ENCODE results near the gene C3orf33. TPM values are rescaled to one million over a fixed set of nuclear protein-coding genes. Genes with fewer than 3 reads are reported as not detected.

Gene C3orf33
- total RNA-seq, 1 donor from 2014 or later, result 1.4 TPM

DNA sequence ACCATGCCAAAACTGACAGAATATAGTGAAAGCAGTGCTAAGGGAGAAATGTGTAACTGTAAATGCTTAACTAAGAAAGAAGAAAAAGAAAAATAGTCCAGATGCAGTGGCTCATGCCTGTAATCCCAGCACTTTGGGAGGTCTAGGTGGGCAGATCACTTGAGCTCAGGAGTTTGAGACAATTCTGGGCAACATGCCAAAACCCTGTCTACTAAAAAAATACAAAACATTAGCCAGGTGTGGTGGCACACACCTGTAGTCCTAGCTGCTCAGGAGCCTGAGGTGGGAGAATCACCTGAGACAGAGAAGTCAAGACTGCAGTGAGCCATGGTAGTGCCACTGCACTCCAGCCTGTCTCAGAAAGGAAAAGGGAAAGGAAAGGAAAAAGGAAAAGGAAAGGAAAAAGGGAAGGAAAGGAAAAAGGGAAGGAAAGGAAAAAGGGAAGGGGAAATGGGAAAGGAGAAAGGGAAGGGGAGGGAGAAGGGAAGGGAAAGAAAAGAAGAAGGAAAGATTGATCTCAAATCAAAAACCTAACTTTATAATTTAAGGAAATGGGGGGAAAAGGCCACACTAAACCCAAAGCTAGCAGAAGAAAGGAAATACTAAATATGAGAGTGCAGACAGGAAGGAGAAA lies 20.3 kb downstream of the C3orf33 start:
- peak in 1 of 2 donors; percentile 5 for DNase-seq (ENCODE audit: low read depth in 2 of 2)

DNA sequence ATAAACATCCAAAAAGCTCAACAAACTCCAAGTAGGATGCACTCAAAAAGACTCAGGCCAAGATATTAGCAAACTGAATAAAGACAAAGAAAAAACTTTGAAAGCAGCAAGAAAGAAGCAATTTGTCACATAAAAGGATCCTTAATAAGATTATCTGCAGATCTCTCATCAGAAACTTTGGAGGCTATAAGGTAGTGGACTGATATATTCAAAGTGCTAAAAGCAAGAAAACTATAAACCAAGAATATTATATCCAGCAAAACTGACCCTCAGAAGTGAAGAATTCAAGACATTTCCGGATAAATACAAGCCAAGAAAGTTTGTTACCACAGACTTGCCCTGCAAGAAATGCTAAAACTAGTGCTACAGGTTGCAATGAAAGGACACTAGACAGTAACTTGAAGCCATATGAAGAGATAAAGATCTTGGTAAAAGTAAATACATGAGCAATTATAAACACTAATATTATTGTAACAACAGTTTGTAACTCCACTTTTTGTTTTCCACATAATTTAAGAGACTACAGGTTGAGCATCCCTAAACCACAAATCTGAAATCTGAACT lies 23.6 kb downstream of the C3orf33 start:
- DNase-seq (ENCODE audit: low read depth in 2 of 2), result no peak

DNA sequence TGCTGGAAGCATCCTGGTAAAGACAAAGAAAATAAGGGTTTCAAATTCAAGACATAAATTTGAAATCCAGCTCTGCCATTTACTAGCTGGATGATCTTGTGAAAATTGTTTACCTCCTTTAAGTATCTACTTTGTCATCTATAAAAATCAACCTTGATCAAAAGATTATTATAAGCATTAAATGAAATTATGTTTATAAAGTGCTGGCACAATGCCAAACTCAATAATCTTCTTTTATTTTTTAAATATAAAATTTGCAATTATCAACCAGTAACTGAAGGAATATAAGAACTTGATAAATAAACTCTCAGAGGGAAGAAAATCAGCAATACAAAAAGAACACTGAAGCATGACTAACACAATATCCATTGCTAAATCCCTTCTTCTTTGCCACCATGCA lies 25.8 kb downstream of the C3orf33 start:
- no peak for DNase-seq (ENCODE audit: low read depth in 2 of 2)

DNA sequence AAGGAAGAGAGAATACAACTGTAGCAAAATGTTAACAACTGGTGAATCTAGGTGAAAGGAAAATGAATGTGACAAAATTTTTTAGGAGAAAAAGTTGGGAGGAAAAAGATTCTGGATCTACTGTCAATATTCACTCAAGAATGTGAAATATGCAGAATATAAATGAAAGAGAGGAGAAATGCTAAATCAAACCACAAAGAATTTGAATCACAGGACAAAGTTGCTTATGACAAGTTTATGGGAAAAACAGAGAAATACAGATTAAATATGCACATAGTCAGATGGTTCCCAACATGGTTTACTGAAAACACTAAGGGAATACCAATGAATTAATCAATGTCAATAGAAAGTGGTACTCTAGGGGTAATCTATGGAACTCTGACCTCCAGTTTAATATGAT lies 27.6 kb downstream of the C3orf33 start:
- no peak for DNase-seq (ENCODE audit: low read depth in 2 of 2)

DNA sequence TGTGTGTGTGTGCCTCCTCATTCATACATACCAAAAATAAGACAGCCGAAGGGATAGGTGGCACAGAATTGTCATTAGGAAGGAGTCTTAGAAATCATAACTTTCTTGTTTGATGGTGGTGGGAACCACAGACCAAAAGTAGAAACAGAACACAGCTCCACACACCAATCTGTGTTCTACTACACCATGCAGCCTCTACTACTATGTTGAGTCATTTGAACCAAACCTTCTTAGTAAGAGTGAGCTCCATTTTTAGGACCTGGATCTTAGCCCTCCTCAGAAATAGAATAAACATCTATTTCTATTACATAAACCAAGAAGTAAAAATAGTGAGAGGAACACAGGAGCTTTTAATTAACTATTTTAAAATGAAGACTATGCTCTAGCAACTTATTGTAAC lies 33.3 kb downstream of the C3orf33 start:
- no peak for DNase-seq (ENCODE audit: low read depth in 2 of 2)

DNA sequence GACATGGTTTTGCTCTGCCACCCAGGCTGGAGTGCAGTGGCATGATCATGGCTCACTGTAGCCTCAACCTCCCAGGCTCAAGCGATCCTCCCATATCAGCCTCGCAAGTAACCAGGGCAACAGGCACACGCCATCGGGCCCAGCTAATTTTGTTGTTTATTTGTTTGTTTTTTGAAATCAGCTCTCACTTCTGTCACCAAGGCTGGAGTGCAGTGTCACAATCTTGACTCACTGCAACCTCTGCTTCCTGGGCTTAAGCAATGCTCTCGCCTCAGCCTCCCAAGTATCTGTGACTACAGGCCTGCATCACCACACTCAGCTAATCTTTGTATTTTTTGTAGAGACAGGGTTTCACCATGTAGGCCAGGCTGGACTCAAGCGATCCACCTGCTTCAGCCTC lies 35.0 kb downstream of the C3orf33 start:
- DNase-seq (ENCODE audit: low read depth in 2 of 2), result no peak

DNA sequence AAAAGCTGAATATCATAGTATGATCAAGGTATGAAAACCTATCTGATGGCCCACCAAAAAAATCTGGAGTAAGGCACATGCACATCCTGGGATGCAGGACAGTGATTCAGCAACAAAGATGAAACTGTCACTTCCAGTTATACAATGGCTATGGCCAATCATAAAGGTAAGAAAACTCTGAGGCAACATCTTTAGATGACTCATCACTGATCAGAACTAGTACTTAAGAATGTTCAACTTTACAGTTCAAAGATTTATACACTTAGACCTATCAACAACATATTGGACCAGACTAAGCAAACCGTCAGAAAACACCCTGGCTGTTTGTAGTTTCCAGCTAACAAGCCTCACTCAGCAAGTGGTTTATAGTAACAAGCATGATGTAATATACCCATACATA lies 39.9 kb downstream of the C3orf33 start:
- no peak for DNase-seq (ENCODE audit: low read depth in 2 of 2)

DNA sequence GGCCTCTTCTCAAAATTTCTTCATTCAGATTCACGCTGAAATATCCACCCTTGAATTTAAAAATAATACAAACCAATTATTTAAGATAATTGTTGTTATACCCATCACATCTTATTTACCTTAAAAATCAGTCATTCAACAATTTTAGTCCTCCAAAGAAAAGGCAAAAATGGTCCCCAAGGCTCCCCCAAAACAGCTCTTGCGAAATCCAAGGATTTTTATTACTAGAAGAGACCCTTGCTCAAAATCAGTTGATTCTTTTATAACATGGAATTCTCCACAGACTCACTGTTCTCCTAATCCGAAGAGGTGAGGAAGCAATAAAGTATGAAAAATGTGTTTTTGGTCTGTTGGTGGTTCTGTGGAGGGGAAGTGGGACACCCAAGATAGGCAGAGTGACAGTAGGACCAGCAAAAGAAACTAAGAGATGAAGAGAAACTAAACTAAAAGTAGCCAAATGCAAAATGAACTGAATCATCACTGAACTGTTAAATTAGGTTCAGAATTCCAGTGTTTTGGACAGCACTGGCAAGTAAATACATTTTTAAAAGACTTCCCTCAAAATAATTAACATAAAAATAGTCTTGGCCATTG lies 42.1 kb downstream of the C3orf33 start:
- no peak for DNase-seq (ENCODE audit: low read depth in 2 of 2)

DNA sequence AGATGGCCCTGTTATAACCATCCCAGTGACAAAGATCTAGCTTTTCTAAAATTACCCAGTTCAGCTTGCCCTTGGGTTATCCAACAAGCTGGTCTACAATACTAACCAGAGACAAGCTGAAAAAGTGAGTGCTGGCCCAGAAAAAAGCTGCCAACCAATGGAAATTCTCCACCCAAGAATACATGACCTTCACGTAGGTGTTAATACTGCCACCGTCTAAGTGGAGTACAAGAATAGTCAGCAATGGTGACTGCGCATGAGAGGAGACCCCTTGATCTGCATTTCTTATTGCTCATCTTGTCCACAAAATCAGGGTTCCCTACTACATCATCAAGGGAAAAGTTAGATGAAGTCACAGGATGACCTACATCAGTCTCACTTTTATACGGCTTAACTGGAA lies 45.4 kb downstream of the C3orf33 start:
- DNase-seq (ENCODE audit: low read depth in 2 of 2), result no peak

DNA sequence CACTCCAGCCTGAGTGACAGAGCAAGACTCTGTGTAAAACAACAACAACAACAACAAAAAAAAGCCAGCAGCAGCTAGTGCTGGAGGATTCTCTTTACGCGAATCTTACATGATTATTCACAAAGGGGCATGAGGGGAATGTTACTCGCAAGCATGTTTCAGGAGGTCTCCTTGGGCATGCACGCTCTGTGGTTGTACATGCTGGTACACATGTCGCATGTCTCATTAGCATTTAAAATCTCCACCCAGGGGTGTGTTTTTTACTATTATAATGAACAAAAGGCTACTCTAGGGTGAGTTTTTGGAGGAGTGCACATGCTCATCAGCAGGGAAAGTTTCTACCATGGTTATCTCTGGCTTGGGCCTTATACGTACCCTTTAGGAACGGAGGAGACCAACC lies 48.5 kb downstream of the C3orf33 start:
- DNase-seq (ENCODE audit: low read depth in 2 of 2), result no peak

DNA sequence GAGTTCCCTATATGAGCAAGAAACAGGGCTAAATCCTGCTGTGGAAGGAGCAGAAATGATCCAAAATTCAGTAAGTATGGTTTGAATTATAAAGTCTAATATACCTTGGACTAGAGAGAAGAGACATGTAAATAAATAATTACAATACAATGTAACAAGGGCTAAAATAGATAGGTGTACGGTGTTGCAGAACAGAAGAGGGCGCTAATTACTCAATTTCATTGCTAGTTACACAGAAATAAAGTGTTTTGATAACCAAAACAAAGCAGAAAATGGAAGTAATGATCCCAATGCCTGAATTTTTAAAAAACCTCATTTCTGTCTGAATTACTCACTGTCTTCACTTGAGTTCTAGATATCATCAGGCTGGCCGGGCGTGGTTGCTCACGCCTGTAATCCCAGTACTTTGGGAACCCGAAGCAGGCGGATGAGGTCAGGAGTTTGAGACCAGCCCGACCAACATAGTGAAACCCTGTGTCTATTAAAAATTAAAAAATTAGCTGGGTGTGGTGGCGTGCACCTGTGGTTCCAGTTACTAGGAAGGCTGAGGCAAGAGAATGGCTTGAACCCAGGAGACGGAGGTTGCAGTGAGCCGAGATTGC lies 52.9 kb downstream of the C3orf33 start:
- DNase-seq (ENCODE audit: low read depth in 2 of 2), result peak; percentile 56 to 68

DNA sequence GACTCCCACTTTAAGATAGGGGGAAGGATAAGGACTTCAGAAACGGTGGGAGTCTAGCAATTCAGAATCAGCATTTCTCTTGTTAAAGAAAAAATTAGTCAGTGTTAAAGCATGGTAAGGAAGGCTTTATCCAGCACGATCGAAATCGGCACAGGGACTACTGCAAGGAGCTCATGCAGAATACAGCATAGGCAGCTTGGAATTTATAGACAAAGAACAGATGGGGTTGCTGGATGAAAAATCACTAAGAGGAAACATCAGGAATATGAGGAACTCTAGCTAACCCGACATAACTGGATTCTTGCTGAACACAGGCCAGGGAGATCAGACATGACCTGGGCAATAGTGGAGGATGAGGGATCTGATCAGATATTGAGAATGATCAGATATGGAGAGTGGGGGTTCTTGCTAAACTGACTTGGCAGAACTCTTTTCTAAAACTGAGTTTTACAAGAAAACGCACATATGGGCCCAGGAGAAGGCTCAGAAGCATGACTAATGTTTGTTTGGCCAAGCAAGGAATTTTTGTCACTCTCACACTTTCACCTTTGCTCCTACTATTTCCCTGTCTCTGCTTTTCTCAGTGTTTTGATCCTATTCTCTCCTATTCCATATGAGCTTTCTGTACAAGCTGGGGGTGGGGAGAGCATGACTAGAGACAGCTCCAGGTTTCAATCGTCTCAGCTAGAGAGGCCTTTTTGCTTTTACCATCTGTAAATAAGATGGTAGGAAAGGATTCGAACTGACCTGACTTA lies 57.3 kb downstream of the C3orf33 start:
- DNase-seq (ENCODE audit: low read depth in 2 of 2), result no peak

DNA sequence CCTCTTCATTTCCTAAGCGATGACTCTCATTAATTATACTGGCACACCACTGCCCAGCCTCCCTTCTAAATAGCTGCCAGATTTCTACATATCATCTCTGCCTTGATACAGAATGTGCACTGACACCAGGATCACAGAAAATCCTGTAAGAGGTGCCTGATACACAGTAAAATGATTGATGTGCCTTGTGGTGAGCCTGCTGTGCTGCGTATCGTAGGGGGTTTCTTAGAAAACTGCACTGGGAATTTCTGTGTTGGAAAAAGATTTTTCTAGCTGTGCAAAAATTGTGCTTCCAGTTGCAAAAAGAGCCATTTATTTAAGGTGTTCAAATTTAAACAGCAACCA lies 58.2 kb downstream of the C3orf33 start:
- DNase-seq (ENCODE audit: low read depth in 2 of 2), result no peak

DNA sequence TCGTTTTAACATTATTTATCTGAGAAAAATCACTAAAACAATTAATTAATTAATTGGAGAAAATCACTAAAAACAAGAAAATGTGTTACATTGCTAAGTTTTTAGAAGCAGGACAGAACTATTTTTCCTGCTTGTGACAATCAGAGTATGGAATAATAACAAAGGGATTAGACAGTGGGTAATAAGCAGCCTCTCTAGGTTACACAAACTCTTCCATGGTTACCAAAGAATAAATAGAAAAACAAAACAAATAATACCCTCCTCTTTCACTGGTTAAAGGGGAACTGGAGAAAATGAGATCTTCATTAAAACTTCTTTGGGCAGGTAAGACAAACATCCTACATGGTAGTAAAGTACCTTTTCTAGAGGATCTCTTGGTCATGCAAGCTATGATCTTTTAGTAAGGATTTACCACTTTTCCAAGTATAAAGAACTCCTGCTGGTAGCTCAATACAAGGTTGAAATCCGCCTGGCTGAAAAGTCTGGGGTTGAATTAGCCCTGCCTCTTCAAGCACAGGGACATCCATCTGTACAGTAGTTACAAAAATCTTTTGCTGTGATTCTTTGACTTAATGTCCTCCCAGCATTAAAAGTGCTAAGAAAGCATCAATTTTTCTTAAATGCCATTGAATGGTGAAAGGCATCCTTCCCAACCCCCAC lies 58.7 kb downstream of the C3orf33 start:
- DNase-seq (ENCODE audit: low read depth in 2 of 2), result no peak

DNA sequence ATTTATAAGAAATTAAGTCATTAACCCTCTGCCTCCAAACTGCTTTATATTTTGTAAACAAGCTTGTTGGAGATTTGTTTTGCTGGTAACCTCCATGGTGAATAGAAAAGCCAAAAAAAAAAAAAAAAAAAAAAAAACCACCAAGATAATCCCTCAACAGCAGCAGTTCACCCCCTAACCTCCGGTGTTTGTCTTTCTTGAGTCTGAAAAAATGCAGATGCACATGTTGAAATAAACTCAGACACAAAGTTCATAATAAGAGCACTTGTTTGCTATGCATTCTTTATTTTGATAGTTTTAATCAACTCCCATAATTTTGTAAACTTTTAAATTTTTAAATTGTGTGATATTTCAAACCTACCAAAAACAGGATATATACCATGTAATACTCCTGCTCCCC lies 59.4 kb downstream of the C3orf33 start:
- DNase-seq (ENCODE audit: low read depth in 2 of 2), result no peak

DNA sequence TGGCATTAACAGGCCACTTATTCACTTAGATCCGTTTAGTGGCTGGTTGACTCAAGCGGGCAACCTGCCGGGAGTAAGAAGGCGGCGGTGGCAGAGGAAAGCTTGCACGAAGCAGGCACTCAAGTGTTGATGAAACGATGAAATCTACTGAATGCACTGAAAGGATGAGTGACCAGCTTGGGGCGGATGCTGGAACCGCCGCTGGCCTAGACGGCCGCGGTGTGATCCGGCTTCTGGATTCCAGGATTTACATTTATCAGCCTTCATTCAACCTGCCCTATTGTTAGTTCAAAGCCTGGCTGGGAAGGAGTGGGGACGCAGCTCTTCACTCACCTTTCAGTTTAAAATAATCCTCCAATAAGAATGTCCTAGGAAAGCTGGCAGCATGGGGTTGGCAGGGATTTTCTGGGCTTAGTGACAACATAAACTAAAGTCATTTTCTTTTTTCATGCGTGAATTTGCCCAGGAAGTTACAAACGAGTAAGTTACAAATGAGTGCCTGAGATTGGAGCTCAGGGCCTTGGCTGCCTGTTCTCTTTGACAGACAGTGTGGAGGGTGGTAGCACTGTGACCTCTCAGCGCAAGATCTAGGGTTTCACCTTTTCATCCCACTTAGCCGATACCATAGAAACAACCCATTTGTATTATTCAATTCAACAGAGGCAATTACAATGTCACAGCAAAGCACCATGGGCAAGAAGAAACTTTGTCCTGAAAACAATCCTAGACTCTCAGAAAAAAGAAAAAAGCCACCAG lies 60.1 kb downstream of the C3orf33 start:
- DNase-seq (ENCODE audit: low read depth in 2 of 2), result peak; percentile 11 to 21

DNA sequence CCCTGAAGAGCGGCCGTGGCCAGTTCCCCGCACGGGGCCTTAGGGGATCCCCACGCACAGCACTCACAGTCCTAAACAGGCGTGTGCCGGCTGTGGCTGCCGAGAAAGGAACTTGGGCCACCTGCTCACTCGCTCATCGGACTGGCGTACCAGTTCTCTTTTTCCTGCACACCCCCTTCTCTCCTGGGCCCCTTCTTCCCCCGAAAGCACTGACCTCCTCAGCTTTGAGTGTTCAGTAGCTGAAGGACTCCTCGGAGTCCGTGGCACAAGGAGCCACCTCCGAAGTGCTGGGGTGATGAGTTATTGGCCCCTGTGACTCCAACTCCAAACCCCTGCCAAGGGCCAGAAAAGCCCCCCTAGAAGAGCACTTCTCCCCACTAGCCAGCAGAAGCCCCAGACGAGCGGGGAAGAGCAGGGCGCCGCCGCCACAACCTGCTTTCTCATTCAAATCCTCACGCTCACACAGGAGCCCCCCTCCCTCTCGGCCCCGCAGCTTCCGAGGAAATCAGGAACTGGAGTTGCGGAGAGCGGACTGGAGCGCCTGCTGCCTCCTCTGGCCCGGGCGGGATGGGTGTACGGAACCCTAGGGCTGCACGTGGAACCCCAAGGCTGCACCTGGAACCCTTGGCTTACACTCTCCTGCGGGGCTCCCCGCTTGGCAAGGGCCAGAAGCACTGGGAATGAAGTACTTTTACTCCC lies 61.3 kb downstream of the C3orf33 start, which contains the start of gene PLCH1:
PLCH1 (minus strand) TSS at position 446 of the 699 bp plus-strand sequence. CDS start 40,847 bp downstream, outside the sequence.
- peak; percentile 52 to 57 for DNase-seq (ENCODE audit: low read depth in 2 of 2)

DNA sequence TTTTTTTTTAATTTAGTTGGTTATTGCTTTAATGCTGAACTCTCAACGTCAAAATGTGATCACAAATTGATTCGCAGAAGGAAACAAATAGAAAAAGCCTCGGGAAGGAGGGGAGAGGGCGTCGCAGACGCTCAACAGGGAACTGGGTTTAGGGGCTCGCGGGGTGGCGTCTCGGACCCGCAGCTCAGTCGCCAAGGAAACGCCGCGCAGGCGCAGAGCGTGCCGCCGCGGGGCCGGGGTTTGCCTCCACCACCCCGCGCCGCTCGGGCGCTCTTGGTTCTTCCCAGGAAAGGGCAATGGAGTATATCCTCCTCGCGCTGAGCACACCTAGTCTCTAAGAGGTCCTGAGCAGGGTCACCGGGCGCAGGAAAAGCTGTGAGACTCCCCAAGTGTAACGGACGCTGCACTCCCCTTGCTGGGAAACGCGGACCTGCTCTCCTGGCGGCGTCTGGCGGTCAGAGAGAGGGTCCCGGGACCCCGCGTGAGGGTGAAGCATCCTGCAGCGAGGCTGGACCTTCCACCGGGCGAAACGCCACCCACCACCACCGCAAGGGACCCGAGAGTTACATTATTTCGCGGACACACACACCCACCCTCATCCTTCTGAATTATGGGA lies 62.0 kb downstream of the C3orf33 start:
- peak; percentile 7 to 21 for DNase-seq (ENCODE audit: low read depth in 2 of 2)

DNA sequence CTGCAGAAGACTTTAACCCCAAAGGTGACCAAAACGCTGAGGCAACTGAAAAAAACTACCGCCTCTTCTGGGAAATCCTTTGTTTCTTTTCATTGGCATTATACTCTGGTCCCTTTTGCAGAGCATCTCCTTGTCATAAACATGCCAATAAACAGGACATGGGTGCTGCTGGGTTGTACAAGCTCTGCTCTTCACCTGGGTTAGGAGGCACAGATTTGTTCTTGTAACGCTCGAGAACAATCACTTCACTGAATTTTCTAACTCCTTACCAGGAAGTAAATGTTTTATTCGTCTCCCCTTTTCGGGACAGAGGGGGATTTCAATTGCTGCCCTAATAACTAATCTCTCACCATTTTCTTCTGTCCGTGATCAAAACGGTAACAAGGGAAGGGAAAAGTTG lies 62.5 kb downstream of the C3orf33 start:
- DNase-seq (ENCODE audit: low read depth in 2 of 2), result no peak
